HG03064 (cell line): Measurements from ENCODE around the gene DOCK4.

ENCODE experiments used
- ATAC-seq: cut with Tn5 transposase; IDR thresholded peaks from one replicate; pipeline ENCODE4 v1.9.1; 2021; ENCODE audit warnings: low read depth; ENCODE audit not compliant: unreplicated experiment

The DOCK4 gene

DNA sequence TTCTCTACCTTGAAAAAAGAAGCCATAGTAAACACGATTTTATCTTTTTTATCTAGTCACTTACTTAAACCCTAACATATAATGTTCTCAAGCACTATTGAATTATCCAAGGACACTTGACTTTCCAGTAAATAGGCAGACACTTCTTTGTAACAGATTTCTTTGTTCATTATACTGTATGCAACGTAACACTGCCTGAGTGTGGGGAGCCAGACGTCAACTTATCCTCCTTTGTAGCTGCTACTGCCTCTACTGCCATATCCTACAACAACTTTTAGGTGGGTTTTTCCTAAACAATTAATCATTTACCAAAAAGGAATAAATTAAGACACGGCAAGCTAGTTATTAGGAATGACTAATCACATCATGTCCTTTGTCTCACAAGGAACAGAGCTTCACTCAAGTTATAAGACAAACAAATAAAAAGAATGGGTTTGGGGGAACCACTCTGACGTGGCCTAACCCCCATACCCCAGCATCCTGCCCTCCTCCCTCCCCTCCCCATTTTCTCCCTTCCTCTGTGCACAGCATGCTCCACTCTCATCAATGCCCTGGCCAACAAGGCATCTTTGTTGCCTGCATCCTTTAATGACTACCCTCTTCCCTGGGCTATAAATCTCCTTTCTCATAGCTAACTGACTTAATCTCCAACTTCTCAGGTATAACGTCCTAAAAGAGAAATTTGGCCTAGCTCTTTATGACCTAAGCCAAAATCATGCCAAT is 43.3 kb downstream of the DOCK4 start:
- ATAC-seq, result no peak

DNA sequence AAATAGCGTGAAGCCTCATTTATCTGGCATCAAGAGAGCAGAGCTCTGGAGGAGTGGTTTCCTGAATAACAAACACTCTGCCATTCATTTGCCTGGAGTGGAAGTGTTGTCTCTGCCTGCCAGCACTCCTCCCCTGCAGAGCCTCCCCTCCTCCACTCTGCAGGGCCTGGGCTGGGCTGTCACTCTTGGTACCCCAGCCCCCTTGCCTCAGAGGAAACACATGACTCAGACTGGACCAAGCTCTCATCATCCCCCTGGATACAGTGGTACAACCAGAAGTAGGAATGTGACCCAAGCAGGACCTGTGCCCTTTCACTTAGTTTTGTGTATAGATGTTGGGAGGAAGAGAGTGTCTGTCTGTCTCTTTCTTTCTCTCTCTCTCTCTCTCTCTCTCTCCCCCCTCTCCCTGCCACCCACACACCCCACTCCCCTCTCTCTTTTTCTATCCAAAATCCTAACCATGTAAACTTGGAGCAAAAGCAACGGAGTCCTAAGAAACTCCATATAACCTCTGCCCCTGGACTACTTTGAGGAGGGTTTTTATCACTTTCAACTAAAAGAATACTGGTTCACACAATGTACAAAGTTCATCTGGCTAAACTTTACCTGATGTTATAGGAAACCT is 43.9 kb downstream of the DOCK4 start:
- ATAC-seq, result no peak

DNA sequence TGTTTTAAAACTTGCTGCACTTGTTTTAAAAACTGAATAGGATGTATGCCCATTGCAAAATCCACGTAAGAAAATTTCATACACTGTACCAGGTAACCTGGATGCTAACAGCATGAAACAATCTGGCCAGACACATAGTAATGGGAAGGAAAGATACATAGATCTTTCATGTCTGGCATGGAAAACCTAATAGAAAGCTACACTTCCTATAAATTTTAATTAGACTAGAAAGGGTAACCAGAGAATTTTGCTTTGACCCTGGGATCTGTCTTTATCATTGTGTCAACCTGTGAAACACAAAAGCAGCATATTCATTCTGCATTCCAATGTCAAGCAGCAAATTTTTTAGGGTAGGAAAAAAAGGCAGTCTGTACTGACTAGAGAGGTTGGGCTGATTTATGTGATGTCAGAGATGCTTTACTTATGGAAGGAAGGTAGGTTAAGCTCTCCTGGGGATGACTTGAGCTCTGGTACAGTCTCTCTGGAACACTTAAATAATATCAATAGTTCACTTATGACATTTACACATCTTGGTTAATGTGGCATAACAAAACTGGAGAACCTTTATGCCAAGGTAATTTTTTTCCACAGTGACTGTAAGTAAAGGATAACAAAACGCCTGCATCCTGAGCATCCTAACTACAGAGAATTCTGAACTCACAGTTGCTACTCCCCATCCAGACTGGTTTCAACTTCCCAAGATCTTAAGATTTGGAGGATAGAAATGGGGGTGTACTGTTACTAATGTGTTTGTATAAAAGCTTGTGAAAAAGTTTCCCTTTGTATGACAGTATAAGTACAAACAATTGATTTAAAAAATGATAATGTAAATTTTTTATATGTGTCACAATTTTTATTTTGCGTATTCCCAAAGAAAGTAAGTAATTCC is 44.7 kb downstream of the DOCK4 start:
- no peak for ATAC-seq

DNA sequence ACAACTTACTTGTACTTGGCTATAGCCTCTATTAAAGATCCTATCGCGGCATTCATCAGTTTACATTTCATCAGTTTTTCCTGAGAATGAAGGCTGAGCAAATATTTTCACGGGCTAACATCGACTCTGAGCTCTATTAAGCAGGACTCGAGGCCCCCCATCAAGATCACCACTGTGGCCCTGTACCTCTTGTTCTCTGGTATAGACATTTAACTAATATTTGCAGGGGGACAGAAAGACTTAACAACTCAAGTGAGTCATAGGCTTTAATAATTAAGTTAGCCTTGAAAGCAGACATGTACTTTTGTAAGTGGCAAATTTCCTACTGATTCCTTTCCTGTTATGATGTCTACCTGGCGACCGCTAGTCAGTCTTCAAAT is 45.4 kb downstream of the DOCK4 start:
- ATAC-seq, result no peak

DNA sequence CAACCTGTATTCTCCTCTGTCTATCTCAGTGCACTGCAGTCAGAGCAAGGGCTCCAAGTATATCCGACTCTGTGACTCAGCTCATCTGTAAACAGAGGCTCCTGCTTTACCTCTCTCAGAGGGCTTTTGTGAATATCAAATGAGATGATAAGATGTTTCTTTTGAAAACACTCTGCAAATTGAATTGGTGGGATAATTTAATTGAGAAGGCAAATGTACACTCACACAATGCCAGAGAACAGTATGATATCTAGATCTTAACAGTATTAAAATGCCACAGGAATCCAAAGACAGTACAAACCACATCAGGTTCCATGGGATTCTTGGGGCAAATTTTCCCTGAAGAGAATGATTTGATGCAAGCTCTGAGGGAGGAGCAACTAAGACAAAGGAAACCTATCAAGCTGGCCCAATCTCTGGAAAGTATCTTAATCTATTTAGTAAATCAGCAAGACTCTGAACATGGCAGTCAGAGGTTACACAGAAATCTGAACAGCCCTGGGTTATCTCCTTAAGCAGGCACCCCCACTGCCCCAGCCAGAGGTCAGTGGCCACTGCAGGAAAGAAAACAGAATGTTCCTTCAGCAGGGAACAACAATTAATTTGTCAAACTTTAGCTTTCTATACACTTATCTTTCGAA is 45.9 kb downstream of the DOCK4 start:
- no peak for ATAC-seq

DNA sequence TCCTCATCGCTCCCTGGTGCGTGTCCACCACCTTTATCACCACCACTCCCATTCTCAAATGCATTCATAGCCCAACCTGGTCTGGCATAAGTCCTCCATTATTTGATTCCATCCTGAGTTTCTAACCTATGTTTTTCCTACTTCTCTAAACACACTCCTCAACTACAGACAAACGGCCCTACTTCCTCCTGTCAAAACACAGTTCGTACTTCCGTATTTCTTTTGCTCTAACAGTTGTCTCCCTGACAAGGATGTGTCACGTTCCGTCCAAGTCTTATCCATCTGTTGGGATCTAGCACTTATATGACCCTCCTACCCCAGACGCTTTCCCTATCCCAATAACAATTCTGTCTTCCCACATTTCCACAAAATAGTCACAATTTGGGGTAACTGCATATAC is 46.8 kb downstream of the DOCK4 start:
- ATAC-seq, result no peak

DNA sequence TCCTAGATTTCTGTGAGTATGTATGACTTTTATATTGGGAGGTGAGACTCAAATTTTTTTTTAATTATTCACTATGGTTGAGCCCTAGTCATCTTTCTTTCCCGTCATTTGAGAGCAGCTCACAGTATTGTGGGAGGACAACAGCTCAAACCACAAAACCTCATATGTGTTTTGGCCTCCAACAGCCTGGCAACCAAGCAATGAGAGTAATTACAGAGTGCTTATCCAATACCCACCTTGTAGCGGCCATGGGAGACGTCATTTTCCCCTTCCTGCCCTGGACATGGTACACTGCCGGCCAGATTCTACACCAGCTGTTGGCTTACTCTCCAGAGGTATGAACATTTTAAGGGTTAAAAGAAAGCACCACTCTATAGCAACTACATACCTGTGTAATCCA is 49.1 kb downstream of the DOCK4 start:
- no peak for ATAC-seq

DNA sequence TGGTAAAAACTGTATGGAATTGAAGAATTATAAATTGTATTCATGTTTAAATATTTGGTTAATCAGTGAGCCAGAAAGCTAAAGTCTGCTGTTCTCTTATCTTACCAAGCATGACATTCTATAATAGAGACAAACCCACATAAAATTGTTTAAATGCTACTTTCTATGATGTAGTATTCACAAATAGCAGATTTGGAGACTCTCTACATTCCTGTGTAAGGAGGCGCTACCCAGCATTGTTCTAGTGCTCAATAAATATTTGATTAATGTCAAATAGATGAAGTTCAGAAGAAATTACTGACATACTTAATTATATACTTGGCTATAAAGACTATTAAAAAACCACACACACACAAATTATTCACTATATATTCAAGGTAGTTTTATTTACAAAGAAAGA is 49.8 kb downstream of the DOCK4 start:
- no peak for ATAC-seq

DNA sequence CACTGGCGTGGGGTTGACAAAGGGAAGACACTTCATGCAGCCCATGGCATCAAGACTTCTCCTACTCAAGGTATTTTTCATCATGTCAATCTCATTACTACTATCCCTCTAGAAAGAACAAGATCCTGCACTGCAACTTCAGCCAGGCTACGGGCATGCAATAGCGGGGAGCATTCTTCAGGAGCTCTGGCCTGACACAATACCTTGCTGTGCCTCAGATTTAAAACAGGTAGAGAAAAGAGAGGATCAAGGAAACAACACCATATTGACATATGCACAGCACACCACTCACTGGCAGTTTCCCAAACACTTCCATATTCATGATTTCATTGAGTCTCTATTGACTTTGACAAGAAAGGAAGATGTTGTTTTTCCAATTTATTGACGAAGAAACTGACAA is 51.5 kb downstream of the DOCK4 start:
- no peak for ATAC-seq

DNA sequence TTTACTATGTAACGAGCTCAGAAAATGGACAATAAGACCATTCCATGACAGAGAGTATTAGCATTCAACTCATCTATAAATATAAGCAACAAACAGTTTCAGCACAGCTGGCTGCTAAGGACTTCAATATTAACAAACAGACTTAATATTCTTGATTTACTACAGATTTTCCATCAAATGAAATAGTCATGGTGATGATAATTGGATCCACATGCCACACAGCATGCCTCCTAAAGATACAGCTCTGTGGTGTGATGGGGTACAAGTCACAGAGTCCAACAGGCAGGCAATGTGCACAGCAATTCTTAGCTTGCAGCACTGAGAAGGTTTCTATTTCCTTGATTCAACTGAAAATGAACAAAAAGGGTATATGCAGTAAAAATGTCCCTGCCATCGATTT is 54.0 kb downstream of the DOCK4 start:
- no peak for ATAC-seq

DNA sequence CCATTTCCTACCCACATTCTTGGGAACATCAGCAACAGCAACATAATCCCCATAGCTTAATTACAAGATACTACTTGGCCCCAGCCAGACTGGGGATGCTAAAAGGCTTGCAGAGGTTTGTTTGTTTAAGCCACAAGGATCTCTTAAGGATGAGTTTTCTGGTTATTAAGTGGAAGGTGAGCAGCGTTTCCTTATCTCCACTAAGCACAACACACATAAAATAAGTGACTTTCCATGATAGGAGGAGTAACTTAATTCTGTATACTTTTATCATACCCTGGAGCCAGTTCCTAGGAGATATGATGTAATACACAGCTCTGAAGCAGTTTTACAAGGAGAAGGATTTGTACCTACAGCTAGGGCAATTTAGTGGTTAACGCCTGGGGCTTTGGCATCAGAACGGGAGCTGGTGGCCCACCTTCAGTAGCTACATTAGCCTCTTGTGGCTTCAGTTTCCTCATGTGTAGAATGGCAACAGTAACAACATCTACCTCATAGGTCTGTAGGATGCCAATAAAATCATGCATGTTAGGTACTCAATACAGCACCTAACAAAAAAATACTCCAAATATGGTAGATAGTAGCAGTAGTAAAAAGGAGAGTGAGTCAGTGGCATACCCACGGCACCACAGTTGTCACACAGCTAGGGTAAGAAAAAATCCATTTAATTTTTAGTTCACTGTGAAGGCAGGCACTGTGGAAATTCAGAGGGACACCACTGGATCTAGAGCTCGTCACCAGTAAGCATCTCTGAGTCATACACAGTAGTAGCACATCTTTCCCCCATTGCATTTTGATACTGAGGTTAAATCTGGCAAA is 55.2 kb downstream of the DOCK4 start:
- no peak for ATAC-seq

DNA sequence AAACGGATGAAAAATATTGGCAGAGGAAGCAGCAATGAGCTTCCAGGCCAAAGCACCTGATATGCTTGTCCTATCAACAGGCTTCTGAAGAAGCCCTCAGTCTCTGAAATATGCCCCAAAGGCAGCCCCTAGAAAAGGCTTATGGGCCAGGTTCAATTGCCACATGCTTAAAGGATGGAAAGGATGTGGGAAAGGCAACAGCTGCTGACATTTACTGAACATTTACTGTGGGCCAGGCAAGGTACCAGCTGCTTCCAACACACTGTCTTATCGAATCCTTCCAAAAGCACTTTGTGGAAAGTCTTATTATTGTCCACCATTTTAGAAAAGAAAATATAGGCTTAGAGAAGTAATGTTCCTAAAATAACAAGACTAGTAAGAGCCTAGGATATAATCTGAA is 56.5 kb downstream of the DOCK4 start:
- ATAC-seq, result no peak

DNA sequence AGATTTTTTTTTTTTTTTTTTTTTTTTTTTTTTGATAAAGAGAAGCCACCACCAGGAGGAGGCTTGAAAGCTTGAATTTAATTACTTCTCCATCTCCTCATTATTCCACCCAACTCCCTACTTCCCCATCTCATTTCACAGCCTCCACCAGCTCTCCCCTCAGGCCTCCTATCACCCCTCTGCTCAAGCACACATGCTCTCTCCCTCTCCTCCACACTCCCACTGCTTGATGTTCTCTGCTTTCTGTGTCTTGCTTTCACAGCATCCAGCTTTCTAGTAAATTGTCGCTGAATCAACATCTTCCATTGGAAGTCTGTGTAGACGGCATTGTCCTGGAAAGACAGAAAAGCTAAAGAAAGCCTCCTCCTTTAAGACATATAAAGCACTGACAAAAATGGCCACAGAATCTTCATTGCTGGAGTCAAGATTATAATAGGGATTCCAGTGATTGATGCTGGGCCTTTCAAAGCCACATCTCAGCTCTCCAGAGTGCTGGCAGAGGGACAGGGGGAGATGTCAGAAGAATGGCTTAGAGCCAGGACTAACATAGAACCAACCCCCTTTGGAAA is 58.3 kb downstream of the DOCK4 start:
- no peak for ATAC-seq

DNA sequence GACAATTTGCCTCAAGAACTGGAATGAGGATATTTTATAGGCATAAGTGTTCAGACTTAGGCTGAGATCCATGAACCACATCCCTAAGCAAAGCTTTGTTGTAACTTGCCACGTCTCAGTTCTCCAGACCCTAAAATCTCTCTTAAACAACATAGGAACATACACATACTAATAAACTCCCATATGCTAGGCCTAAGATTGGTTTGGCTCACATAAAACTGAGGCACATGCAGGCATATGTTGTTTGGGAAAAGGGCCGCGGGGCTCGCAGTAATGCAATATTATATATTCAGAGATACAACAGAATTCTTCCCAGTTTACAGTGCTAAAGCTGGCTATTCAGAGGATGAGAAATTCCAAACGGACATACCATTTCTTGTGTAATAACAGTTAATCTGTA is 61.0 kb downstream of the DOCK4 start:
- ATAC-seq, result no peak

DNA sequence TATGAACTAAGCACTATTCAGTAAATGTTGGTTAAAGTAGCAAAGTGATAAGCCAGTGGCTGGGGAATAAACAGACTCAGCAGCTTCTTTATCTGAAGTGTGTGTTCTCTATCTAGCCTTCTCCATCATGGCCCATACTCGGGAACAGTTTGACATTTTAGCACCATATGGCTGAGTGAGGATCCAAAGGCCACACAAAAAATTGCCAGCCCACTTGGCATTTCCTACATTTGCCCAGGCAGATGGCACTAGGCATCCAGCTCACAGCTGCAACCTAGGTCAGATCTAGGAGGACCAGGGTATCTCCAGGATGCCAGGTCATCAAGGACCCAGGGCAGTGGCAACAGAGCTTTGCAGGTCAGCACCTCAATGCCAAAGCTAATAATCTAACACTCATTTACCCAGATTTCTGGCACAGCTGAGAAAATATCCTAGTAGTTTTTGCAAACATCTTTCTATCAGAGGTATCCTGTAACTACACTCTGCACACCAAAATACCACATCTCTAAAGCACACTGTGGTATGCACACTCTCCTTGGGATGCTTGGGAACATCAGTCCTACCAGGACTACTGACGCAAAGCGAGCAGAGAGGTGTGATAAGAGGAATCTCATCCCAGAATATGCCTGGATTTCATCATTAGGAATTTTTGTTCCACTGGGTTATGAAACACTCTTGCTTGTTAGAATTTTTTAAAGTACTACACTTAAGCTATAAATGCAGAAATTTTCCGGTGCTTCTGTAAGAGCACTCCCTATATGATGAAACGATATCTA is 61.7 kb downstream of the DOCK4 start:
- ATAC-seq, result no peak

DNA sequence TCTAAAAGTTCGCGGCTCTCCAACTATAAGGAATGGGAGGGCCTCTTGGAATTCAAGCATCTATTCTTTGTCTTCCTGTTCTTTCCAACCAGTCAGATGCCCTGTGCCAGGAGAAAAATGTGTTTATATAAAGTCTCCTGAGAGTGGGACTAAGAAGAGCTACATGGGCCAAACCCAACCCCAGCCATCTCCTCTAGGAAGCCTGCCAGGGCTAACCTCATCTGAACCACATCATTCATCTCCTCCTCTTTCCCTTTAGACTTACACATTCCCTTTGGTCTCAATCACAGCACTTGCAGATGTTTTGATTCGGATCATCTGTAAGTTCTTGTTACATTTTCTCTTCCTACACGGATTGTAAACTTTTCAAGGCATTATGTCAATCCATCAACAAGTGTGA is 62.6 kb downstream of the DOCK4 start:
- ATAC-seq, result no peak

DNA sequence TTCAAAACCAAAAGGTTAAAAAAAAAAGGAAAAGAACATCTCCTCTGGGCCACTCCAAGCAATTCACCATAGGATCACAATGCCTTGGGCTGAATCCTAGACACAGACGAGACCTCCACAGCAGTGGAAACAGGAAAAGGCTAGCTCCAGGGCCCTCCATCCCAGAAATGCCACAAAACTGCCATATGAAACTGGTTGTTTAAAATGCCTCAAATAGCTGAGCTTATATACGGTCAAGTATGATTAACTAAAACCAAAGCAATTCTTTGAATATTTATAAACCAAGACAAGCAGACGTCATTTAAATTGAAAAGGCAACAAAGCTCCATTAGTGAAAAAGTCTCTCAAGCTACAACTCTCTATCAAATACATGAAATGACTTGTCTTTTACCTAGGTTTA is 63.1 kb downstream of the DOCK4 start:
- ATAC-seq, result no peak

DNA sequence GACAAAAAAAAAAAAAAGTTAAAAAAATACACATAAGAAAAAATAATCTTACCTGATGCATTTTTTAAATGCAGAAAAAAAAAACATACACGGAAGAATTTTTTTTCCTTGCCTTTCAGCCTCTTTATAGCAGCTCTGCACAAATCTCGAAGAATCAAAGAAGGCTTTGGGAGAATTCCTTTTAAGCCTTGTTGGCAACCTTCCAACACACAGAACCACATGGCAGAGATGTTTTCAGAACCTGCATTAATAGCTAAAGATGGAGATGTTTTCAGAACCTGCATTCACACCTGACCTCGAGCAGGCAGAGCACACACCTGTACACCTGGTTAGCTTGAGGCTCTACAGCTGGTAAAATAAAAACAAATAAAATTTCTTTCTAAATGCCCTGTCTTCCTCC is 65.6 kb downstream of the DOCK4 start:
- no peak for ATAC-seq

DNA sequence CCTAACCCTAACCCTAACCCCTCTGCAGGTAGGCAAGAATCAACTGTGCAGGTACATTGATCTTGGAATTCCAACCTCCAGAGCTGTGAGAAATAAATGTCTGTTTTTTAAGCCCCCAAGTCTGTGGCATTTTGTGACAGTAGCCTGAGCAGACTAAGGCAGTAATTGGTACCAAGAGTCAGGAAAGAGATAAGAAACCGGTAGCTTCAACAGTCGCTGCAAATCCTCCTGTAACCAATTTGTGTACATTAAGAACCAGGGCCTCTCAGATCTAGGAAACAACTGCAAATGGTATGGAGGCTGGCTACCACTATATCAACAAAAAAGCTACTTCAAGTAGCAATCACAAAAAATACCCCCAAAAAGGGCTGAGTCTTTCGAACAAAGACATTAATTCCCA is 67.3 kb downstream of the DOCK4 start:
- no peak for ATAC-seq
